SK-N-SH treated with all-trans-retinoic acid at 6 μM for 48 hours (cell line): ENCODE results near the gene HTT.

Source experiments
- ARNTL ChIP-seq: fragments of 450-650 bp; formaldehyde crosslinking; IDR thresholded peaks from 2 replicates; pipeline ENCODE4 v1.5.0; 2020; ENCODE audit warnings: low read depth, mild to moderate bottlenecking, moderate library complexity, borderline replicate concordance
- RARB ChIP-seq: fragments of 250-450 bp; sonication (Bioruptor Pico); IDR thresholded peaks from 2 replicates; pipeline ENCODE4 v1.8.0; 2021; ENCODE audit warnings: mild to moderate bottlenecking, moderate library complexity
- SNAI2 ChIP-seq: fragments of 250-450 bp; sonication (Bioruptor Pico); IDR thresholded peaks from 2 replicates; pipeline ENCODE4 v1.5.0; 2020; ENCODE audit warnings: mild to moderate bottlenecking, moderate library complexity
- ZNF565 ChIP-seq: fragments of 450-650 bp; formaldehyde crosslinking; conservative IDR thresholded peaks from 2 replicates; pipeline ENCODE4 v1.5.0; 2020; ENCODE audit warnings: low read depth, mild to moderate bottlenecking, moderate library complexity
- ZNF8 ChIP-seq: fragments of 450-650 bp; formaldehyde crosslinking; IDR thresholded peaks from 2 replicates; pipeline ENCODE4 v1.5.0; 2020; ENCODE audit warnings: mild to moderate bottlenecking, moderate library complexity
- TF ChIP-seq, protein P1 (sequence below): fragments of 250-450 bp; sonication (Bioruptor Pico); IDR thresholded peaks from 2 replicates; pipeline ENCODE4 v1.5.1; 2020; ENCODE audit warnings: low read depth, mild to moderate bottlenecking, moderate library complexity
- TF ChIP-seq, protein P2 (sequence below): fragments of 250-450 bp; sonication (Bioruptor Pico); IDR thresholded peaks from 2 replicates; pipeline ENCODE4 v1.5.1; 2021; ENCODE audit warnings: mild to moderate bottlenecking, moderate library complexity

DNA sequence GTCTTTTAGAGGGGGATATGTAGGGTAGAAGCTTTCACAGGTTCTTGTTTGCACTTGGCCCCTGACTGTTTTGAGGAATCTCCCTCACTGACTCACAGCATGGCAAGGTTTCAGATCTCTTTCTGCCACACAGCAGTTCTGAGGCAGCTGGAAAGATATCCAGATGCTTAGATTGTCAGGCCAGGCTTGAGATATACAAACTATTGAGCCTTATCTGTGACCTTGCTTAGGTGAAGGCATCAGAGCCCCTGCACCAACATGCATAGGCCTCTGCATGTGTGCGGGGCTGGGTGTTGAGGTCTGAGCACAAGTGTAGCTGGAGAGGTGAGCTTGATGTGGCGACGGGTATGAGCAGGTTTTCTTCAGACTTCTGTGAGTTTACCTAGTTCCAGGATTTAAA is 93.5 kb downstream of the HTT start:
- TF ChIP-seq, protein P1, sequence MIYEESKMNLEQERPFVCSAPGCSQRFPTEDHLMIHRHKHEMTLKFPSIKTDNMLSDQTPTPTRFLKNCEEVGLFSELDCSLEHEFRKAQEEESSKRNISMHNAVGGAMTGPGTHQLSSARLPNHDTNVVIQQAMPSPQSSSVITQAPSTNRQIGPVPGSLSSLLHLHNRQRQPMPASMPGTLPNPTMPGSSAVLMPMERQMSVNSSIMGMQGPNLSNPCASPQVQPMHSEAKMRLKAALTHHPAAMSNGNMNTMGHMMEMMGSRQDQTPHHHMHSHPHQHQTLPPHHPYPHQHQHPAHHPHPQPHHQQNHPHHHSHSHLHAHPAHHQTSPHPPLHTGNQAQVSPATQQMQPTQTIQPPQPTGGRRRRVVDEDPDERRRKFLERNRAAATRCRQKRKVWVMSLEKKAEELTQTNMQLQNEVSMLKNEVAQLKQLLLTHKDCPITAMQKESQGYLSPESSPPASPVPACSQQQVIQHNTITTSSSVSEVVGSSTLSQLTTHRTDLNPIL, result no peak
- TF ChIP-seq ARNTL (CRISPR knock-in tag) (no peak), SNAI2 (CRISPR knock-in tag) (no peak), RARB (no peak), ZNF8 (CRISPR knock-in tag) (no peak), ZNF565 (CRISPR knock-in tag) (no peak)
- TF ChIP-seq, protein P2, sequence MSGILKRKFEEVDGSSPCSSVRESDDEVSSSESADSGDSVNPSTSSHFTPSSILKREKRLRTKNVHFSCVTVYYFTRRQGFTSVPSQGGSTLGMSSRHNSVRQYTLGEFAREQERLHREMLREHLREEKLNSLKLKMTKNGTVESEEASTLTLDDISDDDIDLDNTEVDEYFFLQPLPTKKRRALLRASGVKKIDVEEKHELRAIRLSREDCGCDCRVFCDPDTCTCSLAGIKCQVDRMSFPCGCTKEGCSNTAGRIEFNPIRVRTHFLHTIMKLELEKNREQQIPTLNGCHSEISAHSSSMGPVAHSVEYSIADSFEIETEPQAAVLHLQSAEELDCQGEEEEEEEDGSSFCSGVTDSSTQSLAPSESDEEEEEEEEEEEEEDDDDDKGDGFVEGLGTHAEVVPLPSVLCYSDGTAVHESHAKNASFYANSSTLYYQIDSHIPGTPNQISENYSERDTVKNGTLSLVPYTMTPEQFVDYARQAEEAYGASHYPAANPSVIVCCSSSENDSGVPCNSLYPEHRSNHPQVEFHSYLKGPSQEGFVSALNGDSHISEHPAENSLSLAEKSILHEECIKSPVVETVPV (CRISPR knock-in tag), result no peak
